Measurements from ENCODE around the gene LCE1B. TPM values are rescaled to one million over a fixed set of nuclear protein-coding genes. Genes with fewer than 3 reads are reported as not detected.

The LCE1B gene, protein sequence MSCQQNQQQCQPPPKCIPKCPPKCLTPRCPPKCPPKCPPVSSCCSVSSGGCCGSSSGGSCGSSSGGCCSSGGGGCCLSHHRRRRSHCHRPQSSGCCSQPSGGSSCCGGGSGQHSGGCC
- total RNA-seq (2022) (not detected in 2 replicates), Bru-seq, nascent RNA (not detected), BruChase-seq, experiment 1, labeled RNA remaining after a 6-hour chase (not detected), BruChase-seq, experiment 2, labeled RNA remaining after a 2-hour chase (not detected)
- long read RNA-seq, result 0 reads

DNA sequence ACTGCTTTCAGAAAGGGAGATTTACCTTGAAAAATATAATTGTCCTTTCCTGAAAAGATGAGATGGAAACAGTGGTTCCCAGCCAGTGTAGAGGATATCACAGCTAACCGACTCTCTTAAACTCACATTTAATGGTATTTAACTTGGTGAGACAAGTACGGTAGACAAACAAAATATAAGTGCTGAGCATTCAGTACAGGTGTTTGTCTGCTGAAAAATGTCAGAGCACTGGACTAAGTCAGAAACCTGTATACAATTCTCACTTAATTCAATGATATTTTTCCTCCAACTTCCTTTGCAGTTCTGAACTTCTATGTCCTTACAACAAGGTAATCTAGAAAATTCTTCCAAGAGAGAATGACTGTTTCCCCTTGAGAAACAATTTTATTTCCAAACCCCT is at the start of gene LCE1B:
Gene LCE1B, plus strand, starts transcription at position 301 of the 400 bp plus-strand sequence. CDS start 476 bp downstream, outside the sequence.
- CTCF ChIA-PET, result no interaction called here
- H3K27me3 Mint-ChIP-seq (ENCODE audit: unreplicated experiment), result peaks cover 67% of the 10 kb centered on the region
- DNase-seq, result no peak
- H3K4me1 Mint-ChIP-seq (ENCODE audit: low read depth, unreplicated experiment), result no peaks in the 10 kb centered on the region
- H3K36me3 Mint-ChIP-seq (ENCODE audit: insufficient read depth, unreplicated experiment), result no peaks in the 10 kb centered on the region
- no peak within 1 kb of the TSS for H3K27ac Mint-ChIP-seq (ENCODE audit: unreplicated experiment)
- BruUV-seq (replicated peaks), result no TSS peak
- TF ChIP-seq, protein P1, sequence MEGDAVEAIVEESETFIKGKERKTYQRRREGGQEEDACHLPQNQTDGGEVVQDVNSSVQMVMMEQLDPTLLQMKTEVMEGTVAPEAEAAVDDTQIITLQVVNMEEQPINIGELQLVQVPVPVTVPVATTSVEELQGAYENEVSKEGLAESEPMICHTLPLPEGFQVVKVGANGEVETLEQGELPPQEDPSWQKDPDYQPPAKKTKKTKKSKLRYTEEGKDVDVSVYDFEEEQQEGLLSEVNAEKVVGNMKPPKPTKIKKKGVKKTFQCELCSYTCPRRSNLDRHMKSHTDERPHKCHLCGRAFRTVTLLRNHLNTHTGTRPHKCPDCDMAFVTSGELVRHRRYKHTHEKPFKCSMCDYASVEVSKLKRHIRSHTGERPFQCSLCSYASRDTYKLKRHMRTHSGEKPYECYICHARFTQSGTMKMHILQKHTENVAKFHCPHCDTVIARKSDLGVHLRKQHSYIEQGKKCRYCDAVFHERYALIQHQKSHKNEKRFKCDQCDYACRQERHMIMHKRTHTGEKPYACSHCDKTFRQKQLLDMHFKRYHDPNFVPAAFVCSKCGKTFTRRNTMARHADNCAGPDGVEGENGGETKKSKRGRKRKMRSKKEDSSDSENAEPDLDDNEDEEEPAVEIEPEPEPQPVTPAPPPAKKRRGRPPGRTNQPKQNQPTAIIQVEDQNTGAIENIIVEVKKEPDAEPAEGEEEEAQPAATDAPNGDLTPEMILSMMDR (IDR thresholded peaks at IDR 0.05; ENCODE audit: unreplicated experiment), result no peak
- intact Hi-C loops (cut with micrococcal nuclease; ENCODE audit: unreplicated experiment), result no loop called here
- no peaks in the 10 kb centered on the region for H3K9me3 Mint-ChIP-seq (ENCODE audit: low read depth, unreplicated experiment)
- no peak within 1 kb of the TSS for H3K4me3 Mint-ChIP-seq (ENCODE audit: low read depth, unreplicated experiment)

DNA sequence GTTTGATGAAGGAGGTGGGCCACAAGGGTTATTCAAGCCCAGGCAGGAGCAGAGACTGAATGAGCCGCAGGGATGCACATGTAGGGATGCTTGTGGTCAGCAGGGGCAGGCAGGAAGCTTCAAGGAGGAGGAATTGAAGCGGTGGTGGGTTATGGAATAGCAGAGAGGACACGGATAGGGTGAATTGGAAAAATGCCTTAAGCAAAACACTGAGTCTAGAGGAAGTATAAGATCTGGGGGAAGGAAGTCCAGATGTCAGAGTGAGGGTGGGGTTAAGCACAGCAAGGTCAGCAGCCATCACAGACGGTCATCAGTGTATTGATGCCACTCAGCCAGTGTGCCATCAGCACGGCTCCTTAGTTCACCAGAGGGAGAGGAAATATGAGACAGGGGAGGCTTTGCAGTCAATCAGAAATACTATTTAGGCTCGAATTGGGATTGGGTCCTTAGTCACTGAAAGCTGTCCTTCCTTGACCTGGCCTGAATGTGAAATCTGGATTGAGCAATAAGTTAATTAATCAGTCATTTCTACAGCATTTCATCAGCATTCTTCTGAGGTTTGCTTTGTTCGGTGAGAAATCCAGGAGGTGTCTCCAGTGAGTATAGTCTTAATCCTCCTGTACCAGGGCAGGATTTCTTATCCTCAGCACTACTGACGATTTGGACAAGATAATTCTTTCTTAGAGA is 42.8 kb upstream of the LCE1B start:
- Mint-ChIP-seq H3K36me3 (ENCODE audit: insufficient read depth, unreplicated experiment) (peaks cover 6% of the 10 kb centered on the region), H3K4me3 (ENCODE audit: low read depth, unreplicated experiment) (no peak overlapping the region), H3K27me3 (ENCODE audit: unreplicated experiment) (peaks cover 62% of the 10 kb centered on the region), H3K4me1 (ENCODE audit: low read depth, unreplicated experiment) (peaks cover 12% of the 10 kb centered on the region), H3K9me3 (ENCODE audit: low read depth, unreplicated experiment) (peaks cover 2% of the 10 kb centered on the region), H3K27ac (ENCODE audit: unreplicated experiment) (no peak overlapping the region)
- no peak for DNase-seq
- CTCF ChIA-PET, result interaction anchor here (1.6 kb wide), 1 partner anchor 24 kb away, joined by 6 read pairs; no protein-coding TSS in a partner anchor
- intact Hi-C loops (cut with micrococcal nuclease; ENCODE audit: unreplicated experiment), result no loop called here
- TF ChIP-seq, protein P1 (IDR thresholded peaks at IDR 0.05; ENCODE audit: unreplicated experiment), result no peak
- BruUV-seq (replicated peaks), result no TSS peak

DNA sequence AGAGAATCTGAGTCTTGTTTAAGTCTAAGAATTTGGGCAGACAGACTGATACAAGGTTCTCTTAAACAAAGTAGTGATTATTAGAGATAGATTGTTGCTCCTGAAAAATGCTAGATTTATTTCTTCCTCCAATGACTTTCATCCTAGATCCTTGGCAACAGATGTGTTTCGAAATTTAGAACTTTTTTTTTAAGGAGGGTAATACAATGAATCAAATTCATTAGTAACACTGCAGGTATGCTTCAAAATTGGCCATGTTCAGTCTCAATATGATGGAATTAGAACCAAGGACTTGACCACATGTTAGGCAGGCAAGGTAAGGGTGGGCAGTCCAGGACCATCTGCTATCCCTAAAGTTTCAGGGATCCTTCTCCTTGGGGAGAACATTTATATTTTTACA is 41.4 kb upstream of the LCE1B start:
- Mint-ChIP-seq H3K9me3 (ENCODE audit: low read depth, unreplicated experiment) (peaks cover 2% of the 10 kb centered on the region), H3K4me1 (ENCODE audit: low read depth, unreplicated experiment) (peaks cover 12% of the 10 kb centered on the region), H3K4me3 (ENCODE audit: low read depth, unreplicated experiment) (no peak overlapping the region), H3K27ac (ENCODE audit: unreplicated experiment) (no peak overlapping the region), H3K36me3 (ENCODE audit: insufficient read depth, unreplicated experiment) (peaks cover 6% of the 10 kb centered on the region), H3K27me3 (ENCODE audit: unreplicated experiment) (peaks cover 61% of the 10 kb centered on the region)
- no TSS peak for BruUV-seq (replicated peaks)
- intact Hi-C loops (cut with micrococcal nuclease; ENCODE audit: unreplicated experiment), result no loop called here
- TF ChIP-seq, protein P1 (IDR thresholded peaks at IDR 0.05; ENCODE audit: unreplicated experiment), result no peak
- CTCF ChIA-PET, result interaction anchor here (1.6 kb wide), 1 partner anchor 25 kb away, joined by 6 read pairs; no protein-coding TSS in a partner anchor
- DNase-seq, result no peak

DNA sequence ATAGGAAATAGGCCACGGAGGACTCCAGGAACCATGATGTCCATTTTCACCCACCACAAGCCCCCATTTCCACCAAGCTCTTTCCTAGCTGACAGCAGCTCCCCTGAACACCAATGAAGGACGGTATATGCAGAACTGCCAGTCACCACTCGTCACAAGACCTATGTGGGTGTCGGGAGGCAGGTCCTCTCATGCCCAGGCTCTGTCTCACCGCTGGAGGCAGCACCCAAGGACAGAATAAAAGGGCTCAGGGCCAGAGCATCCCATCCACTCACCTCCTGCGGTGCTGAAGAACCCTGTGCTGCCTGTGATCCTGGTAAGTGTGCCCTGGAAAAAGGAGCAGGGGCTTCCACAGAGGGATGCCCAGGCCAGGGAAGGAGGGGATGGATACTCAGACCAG is 36.9 kb upstream of the LCE1B start, which contains the start of gene LCE1F:
Gene LCE1F, plus strand, starts transcription at position 266 of the 400 bp plus-strand sequence. CDS start 1,232 bp downstream, outside the sequence.
- Mint-ChIP-seq H3K36me3 (ENCODE audit: insufficient read depth, unreplicated experiment) (no peaks in the 10 kb centered on the region), H3K4me1 (ENCODE audit: low read depth, unreplicated experiment) (no peaks in the 10 kb centered on the region), H3K9me3 (ENCODE audit: low read depth, unreplicated experiment) (peaks cover 2% of the 10 kb centered on the region), H3K4me3 (ENCODE audit: low read depth, unreplicated experiment) (no peak within 1 kb of the TSS), H3K27me3 (ENCODE audit: unreplicated experiment) (peaks cover 47% of the 10 kb centered on the region), H3K27ac (ENCODE audit: unreplicated experiment) (no peak within 1 kb of the TSS)
- CTCF ChIA-PET, result no interaction called here
- no peak for DNase-seq
- TF ChIP-seq, protein P1 (IDR thresholded peaks at IDR 0.05; ENCODE audit: unreplicated experiment), result no peak
- BruUV-seq (replicated peaks), result no TSS peak
- intact Hi-C loops (cut with micrococcal nuclease; ENCODE audit: unreplicated experiment), result no loop called here

Data from Calu3 (cell line).